Measurements from ENCODE around the gene ZNF236. TPM values are rescaled to one million over a fixed set of nuclear protein-coding genes. Genes with fewer than 3 reads are reported as not detected.
"Not testable (repeated sequence)": the region's sequence is repeated elsewhere in the genome, so short reads cannot be mapped to it uniquely, and the experiment has no call there.

The ZNF236 gene
- total RNA-seq, 1 experiment from 2014 or later = 24.8 TPM

GRCh38 chr18:76988031-76988826, 165.9 kb downstream of the ZNF236 start:
- intact Hi-C loops (cut with micrococcal nuclease; ENCODE audit: unreplicated experiment) = loop anchor here (10.0 kb wide), 1 partner anchor 593 kb away; no protein-coding TSS in a partner anchor
- Histone ChIP-seq H3K4me1 (ENCODE audit: insufficient read depth, low read length, poor library complexity, severe bottlenecking) (no peaks in the 10 kb centered on the region), H3K4me3 (ENCODE audit: low read depth, low read length, poor library complexity, severe bottlenecking) (no peak overlapping the region), H3K27me3 (replicated peaks; ENCODE audit: insufficient read depth, low read depth, low read length, poor library complexity) (no peaks in the 10 kb centered on the region), H3K36me3 (ENCODE audit: insufficient read depth, low read length, poor library complexity, severe bottlenecking) (no peaks in the 10 kb centered on the region), H3K9me3 (ENCODE audit: low read depth, low read length, poor library complexity, severe bottlenecking) (no peaks in the 10 kb centered on the region), H3K27ac (ENCODE audit: low read depth, low read length, poor library complexity, severe bottlenecking) (no peak overlapping the region)
- ChIA-PET CTCF (no interaction called here), POLR2A (ENCODE audit: low non-redundant PET) (no interaction called here)
- no peak for DNase-seq (ENCODE audit: low spot score)
- BruUV-seq (replicated peaks) = no TSS peak
- no peak for TF ChIP-seq EZH2 (IDR thresholded peaks at IDR 0.05; ENCODE audit: borderline replicate concordance, low read depth, low read length, poor library complexity, severe bottlenecking)
- TF ChIP-seq CTCF (conservative IDR thresholded peaks at IDR 0.05; ENCODE audit: low read depth, low read length) = no peak

GRCh38 chr18:76988827-76989646, 166.7 kb downstream of the ZNF236 start:
- H3K9me3 ChIP-seq (ENCODE audit: low read depth, low read length, poor library complexity, severe bottlenecking) = no peaks in the 10 kb centered on the region
- no peak for DNase-seq (ENCODE audit: low spot score)
- H3K4me3 ChIP-seq (ENCODE audit: low read depth, low read length, poor library complexity, severe bottlenecking) = no peak overlapping the region
- H3K4me1 ChIP-seq (ENCODE audit: insufficient read depth, low read length, poor library complexity, severe bottlenecking) = no peaks in the 10 kb centered on the region
- ChIA-PET POLR2A (ENCODE audit: low non-redundant PET) (no interaction called here), CTCF (no interaction called here)
- intact Hi-C loops (cut with micrococcal nuclease; ENCODE audit: unreplicated experiment) = loop anchor here (10.0 kb wide), 1 partner anchor 594 kb away; no protein-coding TSS in a partner anchor
- no peaks in the 10 kb centered on the region for H3K27me3 ChIP-seq (replicated peaks; ENCODE audit: insufficient read depth, low read depth, low read length, poor library complexity)
- no peak overlapping the region for H3K27ac ChIP-seq (ENCODE audit: low read depth, low read length, poor library complexity, severe bottlenecking)
- no TSS peak for BruUV-seq (replicated peaks)
- TF ChIP-seq EZH2 (IDR thresholded peaks at IDR 0.05; ENCODE audit: borderline replicate concordance, low read depth, low read length, poor library complexity, severe bottlenecking) = no peak
- TF ChIP-seq CTCF (conservative IDR thresholded peaks at IDR 0.05; ENCODE audit: low read depth, low read length) = no peak
- no peaks in the 10 kb centered on the region for H3K36me3 ChIP-seq (ENCODE audit: insufficient read depth, low read length, poor library complexity, severe bottlenecking)

GRCh38 chr18:76989647-76990190, 167.4 kb downstream of the ZNF236 start:
- Histone ChIP-seq H3K4me3 (ENCODE audit: low read depth, low read length, poor library complexity, severe bottlenecking) (no peak overlapping the region), H3K9me3 (ENCODE audit: low read depth, low read length, poor library complexity, severe bottlenecking) (no peaks in the 10 kb centered on the region), H3K27ac (ENCODE audit: low read depth, low read length, poor library complexity, severe bottlenecking) (no peak overlapping the region), H3K27me3 (replicated peaks; ENCODE audit: insufficient read depth, low read depth, low read length, poor library complexity) (peaks cover 4% of the 10 kb centered on the region), H3K36me3 (ENCODE audit: insufficient read depth, low read length, poor library complexity, severe bottlenecking) (no peaks in the 10 kb centered on the region), H3K4me1 (ENCODE audit: insufficient read depth, low read length, poor library complexity, severe bottlenecking) (no peaks in the 10 kb centered on the region)
- BruUV-seq (replicated peaks) = no TSS peak
- no peak for TF ChIP-seq EZH2 (IDR thresholded peaks at IDR 0.05; ENCODE audit: borderline replicate concordance, low read depth, low read length, poor library complexity, severe bottlenecking)
- ChIA-PET POLR2A (ENCODE audit: low non-redundant PET) (no interaction called here), CTCF (no interaction called here)
- intact Hi-C loops (cut with micrococcal nuclease; ENCODE audit: unreplicated experiment) = loop anchor here (10.0 kb wide), 1 partner anchor 595 kb away; no protein-coding TSS in a partner anchor
- no peak for DNase-seq (ENCODE audit: low spot score)

GRCh38 chr18:76990343-76991020, 168.1 kb downstream of the ZNF236 start:
- CTCF ChIA-PET; H3K4me3 ChIP-seq (ENCODE audit: low read depth, low read length, poor library complexity, severe bottlenecking); DNase-seq (ENCODE audit: low spot score); H3K9me3 ChIP-seq (ENCODE audit: low read depth, low read length, poor library complexity, severe bottlenecking); POLR2A ChIA-PET (ENCODE audit: low non-redundant PET); H3K4me1 ChIP-seq (ENCODE audit: insufficient read depth, low read length, poor library complexity, severe bottlenecking); H3K27me3 ChIP-seq (replicated peaks; ENCODE audit: insufficient read depth, low read depth, low read length, poor library complexity); BruUV-seq (replicated peaks); H3K36me3 ChIP-seq (ENCODE audit: insufficient read depth, low read length, poor library complexity, severe bottlenecking); H3K27ac ChIP-seq (ENCODE audit: low read depth, low read length, poor library complexity, severe bottlenecking); intact Hi-C loops (cut with micrococcal nuclease; ENCODE audit: unreplicated experiment): not testable (repeated sequence)

All from A673 (cell line).